Fibroblast of skin of abdomen (primary cell): ENCODE results near the gene RNLS.
"Not testable (repeated sequence)": the region's sequence is repeated elsewhere in the genome, so short reads cannot be mapped to it uniquely, and the experiment has no call there.

Source experiments
- DNase-seq: peaks from one replicate; pipeline ENCODE4 v3.0.0-alpha.2; 2013

RNLS gene

DNA sequence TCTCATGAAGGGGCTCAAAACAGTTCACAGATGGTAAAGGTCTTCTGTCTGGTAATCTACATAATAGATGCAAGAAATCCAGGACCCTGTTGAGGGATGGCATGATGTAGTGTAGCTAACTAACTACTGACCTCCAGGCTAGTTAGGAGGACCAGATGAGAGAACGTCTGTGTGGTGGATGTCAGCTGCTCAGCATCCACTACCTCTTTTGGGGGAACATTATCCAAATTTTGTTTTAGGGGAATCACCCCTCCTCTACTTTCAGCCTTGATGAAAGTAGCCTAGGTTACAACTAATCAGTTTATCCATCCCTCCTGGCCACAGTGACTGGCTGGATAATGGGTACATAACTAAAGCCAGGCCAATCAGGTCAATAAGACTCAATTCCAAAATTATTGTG lies 246.0 kb downstream of the RNLS start:
- DNase-seq = no peak

DNA sequence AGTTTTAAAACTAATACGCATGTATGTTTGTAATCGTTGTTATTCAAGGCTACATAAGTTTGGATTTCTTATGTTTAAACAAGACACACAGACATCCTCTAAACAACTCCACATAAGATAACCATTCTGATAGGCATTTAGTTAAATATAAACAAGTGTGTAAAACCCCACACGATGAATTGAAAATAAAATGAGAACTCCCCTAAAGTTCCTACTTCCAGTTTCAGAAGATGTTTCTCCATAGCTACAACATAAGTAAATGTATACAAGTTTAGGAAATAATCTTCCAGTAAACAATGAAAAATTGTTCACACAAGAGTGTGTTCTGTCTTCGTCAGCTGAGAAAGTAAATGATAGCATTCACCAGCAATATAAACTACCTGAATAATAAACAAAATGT lies 246.8 kb downstream of the RNLS start:
- no peak for DNase-seq

DNA sequence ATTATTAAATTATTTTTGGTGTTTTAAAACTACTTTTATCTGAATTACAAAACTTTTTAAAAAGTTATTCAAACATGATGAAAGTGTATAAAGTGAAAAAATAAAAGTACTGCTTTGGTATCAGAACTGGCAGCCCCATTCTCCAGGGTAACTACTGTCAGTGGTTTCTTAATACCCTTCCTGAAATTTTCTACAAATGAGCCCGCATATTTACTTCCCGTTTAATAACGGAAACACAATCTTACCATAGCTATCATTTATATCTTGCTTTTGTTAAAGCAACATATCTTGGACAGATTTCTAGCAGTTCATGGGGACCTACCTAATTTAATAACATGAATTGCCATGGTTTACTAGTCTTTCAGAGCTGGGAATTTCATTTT lies 249.9 kb downstream of the RNLS start:
- DNase-seq = no peak

DNA sequence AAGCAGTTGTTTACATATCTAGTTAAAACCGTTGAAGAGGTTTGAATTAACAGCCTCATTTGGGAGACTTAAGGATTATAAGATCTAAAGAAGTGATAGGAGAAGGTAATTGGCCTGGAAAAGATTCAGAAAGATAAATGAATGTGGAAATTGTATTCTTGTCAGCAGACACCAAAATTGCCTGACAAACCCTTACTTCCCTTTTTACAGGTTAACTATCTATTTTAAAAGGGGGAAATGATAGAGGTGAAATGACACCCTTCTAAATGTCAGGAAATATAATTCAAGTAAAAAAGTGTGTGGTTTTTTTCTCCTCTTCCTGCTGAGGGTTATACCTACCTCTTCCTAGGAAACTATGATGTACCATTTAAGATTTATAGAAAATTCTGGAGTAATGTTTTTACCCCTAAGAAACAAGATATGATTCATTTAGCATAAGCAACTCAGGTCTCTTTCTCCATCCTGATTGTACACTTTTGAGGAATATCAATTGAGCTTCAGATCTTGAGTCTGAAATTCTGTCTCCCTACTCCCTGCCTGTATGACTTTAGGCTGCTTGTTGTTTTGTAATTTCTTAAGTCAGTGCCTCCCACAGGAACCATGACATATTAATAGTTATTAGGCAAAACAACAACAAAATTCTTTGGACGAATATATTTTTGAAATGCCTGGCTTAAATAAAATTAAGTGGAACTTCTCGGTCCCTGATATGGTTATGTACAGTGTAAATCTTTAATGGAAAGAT lies 250.4 kb downstream of the RNLS start:
- DNase-seq = no peak

DNA sequence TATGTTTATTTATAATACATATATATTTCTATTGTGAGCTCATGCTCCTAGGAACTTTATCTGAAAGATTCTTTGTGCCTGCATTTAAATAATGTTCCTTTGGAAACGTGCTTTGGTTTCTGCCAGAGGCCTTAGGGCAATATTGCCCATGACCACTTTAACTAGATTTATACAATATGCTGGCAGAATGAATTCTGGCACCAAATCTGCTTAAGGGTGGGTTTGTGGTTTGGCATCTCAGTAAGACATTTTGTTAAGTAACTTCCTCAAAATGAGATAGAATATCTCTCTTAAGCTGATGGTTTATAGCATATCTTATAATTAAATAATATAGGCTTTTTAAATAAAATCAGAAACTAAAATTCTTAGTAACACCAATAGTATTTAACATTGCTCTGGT lies 252.9 kb downstream of the RNLS start:
- DNase-seq = no peak

DNA sequence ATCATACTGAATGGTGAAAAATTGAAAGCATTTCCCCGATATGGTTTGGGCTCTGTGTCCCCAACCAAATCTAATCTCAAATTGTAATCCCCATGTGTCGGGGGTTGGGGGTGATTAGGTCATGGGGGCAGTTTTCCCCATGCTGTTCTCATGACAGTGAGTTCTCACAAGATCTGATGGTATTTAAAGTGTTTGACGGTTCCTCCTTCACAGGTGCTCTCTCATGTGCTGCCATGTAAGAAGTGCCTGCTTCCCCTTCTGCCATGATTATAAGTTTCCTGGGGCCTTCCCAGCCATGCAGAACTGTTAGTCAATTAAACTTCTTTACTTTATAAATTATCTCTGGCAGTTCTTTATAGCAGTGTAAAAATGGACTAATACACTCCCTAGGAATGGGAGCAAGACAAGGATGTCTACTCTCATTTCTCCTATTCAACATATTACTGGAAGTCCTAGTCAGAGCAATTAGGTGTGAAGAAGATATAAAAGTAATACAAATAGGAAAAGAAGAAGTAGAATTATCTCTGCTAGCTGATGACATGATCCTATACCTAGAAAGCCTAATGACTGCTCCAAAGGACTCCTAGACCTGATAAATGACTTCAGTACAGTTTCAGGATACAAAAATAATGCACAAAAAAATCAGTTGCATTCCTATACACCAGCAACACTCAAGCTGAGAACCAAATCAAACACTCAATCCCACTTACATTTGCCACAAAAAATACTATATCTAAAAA lies 260.6 kb downstream of the RNLS start:
- DNase-seq = no peak

DNA sequence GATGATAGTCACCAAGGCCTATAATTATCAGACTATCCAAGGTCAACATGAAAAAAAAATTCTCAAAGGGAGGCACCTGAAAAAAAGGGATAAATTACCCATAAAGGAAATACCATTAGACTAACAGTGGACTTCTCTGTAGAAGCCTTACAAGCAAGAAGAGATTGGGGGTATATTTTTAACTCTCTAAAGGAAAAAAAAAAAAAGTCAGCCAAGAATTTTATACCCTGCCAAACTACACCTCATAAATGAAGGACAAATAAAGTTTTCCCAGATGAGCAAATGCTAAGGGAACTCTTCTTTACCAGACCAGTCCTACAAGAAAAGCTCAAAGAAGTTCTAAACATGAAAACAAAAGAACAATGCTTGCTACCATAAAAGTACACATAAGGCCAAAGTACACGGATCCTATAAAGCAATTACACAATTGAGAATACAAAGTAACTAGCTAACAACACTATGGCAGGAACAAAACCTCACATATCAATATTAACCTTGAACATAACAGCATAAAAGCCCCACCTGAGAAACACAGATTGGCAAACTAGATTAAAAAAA lies 263.1 kb downstream of the RNLS start:
- no peak for DNase-seq

DNA sequence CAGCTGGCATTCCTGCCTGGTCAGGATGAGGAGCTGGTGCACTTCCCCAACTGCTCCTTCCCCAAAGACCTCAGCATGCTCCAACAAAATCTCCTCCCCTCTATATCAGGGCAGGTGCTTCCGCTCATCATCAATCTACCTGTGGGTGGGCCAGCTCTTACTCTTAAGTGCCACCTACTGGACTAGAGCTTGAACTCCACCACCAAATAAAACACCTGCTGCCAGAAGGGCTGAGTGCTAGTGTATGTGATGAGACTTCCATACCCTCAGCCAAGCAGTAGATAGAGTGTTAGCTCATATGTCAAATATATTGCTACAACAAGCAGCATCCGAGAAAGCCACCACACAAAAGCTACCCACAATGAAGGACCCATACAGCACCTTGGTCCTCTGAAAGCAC lies 264.3 kb downstream of the RNLS start:
- DNase-seq = no peak

DNA sequence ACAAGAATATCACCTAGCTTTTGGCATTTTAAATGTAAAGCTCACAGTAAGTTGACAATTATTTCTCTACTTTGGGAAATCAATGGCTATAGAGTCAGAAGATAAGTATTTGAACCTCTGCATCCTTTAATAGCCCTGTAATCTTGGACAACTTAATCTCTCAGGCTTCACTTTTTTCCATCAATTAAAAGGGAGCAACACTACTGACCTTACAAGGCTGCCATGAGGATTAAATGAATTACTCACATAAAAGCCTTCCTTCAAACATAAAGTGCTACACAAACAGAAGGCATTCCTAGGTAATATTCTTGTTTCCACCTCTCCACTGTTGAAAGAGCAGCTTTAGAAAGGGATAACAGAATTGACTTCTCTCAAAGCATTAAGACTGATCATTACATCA lies 266.0 kb downstream of the RNLS start:
- no peak for DNase-seq

DNA sequence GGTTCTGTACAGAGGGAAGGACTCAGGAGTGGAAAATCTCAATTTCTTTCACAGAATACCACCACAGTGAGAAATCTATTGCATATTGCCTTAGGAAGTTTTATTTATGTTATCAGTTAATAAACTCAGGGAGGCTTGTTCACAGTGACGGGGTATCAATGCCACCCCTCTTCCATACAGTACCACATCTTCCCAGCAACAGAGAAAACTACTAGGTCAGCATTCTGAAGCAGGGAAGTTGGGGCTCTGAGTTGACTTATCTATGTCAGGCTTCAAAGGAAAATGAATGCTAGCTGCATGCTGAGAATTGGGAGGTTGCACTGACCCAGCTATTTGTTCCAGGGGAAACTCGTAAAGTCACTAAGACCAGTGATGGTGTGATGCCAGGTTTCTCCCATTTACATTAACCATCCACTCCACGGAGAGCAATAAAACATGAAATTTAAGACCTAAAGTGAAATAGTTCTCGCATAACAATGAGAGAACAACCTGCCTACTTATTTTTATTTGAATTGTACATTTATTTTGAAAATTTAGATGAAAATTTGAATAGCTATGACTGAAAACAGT lies 266.7 kb downstream of the RNLS start:
- no peak for DNase-seq

DNA sequence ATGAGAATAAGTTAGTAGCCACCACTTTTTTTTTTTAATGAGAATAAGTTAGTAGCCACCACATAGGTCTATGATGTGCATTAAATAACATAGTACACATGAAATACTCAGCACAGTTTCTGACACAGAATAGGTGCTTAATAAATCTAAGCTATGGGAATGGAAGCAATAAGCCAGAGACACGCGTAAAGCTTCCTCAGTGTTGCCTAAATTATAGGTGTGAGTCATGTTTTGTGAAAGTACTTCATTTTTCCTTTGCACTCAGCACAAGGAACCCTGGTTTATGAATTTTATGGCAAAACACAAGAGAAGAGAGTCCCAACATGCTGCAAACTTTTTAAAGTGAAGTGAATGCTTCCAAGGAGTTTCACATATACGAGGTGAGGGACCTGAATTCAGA lies 267.4 kb downstream of the RNLS start:
- DNase-seq = peak; percentile 11

DNA sequence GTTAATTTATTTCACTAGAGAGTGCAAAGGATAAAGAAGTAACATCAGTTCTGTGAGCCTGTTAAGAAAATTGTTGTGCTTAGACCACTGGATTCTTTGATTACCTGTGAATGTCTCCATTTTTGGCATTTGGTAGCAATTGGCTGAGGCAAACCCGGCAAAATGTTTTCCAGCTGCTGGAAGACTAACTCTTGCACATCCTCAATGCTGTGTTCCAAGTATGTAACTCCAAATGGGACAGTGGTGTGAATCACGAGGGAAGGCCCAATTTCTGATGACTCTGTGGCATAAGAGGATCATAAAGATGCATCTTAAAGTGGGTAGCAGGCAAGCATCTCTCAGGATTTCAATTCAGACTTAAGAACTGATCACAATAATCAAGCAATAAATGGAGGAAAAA lies 268.8 kb downstream of the RNLS start:
- DNase-seq = no peak

DNA sequence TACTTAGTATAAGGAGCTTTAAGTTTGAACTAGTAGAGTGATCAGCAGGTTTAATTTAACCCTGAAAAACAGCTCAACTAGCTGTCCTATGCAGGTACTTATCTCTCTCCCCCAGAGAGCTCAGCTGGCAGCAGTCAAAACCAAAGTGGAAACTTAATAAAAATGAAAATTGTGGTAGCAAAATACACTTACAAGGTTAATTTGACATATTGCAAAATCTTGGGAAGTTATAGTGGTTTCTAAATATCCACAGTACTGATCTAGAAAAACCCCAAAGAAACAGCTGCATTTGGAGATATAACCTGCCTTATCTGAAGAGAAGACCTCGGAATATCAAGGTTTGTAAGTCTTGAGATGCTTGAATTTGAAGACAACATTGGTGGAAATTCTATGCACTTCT lies 269.2 kb downstream of the RNLS start:
- no peak for DNase-seq

DNA sequence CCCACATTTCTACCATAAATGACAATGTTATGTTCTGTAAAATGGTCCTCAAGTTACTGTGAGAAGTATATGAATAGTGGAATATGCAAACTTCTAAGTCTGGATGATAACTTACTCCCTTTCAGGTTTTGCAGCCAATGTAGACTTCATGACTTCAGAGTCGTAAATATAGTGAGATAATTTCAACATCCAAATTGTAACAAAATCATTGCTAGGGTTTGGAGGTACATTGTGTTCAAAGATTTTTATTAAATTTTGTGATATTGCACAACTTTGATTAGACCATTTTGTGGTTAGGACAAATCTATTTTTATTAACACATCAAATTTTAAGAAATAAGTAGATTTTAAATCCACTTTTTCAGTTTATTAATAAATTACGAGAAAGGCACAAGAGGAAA lies 270.3 kb downstream of the RNLS start:
- DNase-seq = no peak

DNA sequence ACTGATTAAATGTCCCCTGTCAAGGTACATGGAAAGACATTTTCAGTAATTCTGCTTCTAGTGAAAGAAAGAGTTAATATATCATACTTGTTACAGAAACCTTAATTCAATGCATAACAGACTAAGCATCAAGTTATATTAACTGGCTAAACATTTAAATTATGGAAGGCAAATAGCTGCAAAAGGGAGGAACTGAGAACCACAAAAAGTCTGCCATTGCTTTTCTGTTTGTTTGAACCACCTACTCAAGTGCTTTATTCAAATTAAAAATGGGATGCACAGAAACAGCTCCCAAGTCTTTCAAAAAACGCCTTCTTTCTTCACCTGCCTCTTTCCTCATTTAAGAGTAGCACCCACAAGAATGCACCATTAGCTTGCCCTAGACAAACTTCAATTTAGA lies 271.9 kb downstream of the RNLS start:
- no peak for DNase-seq

DNA sequence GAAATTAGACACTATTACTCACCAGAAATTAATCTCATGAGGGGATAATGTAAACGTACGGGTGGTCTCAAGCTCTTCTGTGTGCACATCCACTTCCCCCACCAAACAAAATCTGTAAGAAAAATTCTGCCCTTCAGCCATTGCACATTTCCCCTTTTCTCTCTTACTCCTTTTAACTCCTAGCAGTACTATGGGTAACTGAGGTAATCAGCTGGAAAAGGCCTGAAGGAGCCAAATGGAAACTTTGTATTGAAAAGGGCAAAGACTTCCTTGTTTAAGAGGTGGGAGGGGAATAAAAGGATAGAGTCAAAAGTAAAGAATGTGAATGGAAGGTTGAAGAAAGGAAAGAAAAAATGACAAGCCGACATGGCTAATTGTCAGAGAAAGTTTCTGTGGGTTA lies 273.8 kb downstream of the RNLS start:
- no peak for DNase-seq

DNA sequence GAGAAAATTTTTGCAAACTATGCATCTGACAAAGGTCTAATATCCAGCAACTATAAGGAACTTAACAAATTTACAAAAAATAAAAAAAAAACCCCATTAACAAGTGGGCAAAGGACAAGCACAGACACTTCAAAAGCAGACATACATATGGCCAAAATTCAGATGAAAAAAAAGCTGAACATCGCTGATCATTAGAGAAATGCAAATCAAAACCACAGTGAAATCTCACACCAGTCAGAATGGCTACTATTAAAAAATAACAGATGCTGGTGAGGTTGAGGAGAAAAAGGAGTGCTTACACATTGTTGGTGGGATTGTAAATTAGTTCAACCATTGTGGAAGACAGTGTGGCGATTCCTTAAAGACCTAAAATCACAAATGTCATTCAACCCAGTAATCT lies 274.8 kb downstream of the RNLS start:
- DNase-seq = not testable (repeated sequence)

DNA sequence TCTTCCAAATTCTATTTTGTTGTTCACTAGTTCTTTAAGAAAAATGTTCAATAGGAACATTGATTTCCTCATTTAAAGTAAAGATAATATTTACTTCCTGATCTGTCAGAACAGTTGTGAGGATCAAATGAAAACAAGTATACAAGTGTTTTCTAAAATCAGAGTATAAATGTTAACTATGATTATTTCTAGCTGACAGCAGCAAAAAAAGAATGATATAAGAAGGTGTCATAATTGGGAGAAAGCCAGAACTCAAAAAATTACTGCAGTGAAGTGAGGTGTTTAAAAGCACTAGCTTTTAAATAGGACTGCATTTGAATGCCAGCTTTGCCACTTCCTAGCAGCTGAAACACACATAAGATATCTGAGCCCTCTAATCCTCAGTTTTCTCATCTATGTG lies 283.3 kb downstream of the RNLS start:
- no peak for DNase-seq

DNA sequence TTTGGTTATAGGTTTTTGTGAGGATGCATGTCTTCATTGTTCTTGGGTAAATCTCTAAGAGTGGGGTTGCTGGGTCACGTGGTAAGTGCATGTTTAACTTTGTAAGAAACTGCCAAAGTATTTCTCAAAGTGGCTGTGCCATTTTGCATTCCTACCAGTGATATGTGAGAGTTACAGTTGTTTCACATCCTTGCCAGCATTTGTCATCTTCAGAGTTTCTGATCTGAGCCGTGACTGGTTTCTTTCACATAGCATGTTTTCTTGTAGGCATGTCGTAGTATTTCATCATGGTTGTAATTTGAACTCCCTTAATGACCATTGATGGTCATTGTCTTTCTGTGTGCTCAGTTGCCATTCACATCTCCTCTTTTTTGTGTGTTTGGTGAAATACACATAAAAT lies 286.0 kb downstream of the RNLS start:
- peak; percentile 31 for DNase-seq

DNA sequence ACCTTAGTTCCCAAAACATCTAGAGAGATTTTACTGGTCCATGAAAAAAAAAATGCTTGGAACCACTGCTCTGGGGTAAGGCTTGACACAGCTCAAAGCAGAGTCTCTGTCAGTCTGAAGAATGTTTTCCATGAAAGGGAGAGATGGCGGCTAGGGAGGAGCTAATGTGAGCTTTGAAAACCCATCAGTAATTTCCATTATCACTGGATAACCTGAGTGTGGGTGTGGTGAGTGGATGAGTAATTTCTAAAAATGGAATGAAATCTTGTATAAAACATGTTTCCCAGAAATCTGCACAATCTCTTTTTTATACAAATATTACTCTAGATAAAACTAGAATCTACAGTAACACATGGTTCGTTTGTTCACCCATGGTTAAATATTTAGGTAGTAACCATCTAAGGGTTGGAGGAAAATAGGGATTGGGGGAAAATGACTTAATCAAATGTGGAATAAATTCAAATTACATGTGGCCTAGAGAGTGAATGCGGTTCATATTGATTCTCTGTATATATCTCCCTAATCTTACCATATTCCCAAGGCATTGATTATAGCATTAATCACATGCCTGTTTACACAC lies 289.4 kb downstream of the RNLS start:
- no peak for DNase-seq

DNA sequence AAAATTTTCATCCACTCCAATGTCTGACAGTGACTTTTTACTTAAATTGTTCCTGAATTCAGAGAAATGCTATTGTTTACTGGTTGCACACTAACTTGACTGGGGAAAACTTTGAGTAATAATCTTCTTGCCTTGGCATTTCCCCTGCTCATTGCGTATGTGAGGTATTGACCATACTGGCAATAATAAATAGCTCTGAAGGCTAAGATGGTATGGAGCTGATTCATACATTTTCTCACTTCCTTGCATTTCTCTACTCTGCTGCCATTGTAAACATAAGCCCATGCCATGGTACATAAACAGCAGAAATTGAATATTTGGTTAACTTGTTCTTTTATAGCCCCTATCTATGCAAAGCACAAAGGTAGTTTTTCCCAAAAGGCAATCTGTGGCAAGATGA lies 290.0 kb downstream of the RNLS start:
- DNase-seq = peak; percentile 22

DNA sequence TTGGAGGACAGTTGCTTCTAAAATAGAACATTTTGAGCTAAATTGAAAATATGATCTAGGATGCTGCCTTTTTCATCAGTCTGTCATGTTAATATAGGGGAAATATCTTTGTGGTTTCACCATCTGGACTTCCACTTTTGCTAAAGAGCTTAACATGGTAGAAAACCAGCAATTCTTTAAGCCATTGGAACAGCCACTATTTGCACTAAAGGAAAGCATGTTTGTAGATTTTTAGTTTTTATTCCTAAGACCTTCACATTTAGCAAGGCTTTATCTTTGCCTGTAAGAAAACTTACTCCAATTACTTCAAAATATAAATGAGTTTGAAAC lies 291.0 kb downstream of the RNLS start:
- DNase-seq = peak; percentile 13

DNA sequence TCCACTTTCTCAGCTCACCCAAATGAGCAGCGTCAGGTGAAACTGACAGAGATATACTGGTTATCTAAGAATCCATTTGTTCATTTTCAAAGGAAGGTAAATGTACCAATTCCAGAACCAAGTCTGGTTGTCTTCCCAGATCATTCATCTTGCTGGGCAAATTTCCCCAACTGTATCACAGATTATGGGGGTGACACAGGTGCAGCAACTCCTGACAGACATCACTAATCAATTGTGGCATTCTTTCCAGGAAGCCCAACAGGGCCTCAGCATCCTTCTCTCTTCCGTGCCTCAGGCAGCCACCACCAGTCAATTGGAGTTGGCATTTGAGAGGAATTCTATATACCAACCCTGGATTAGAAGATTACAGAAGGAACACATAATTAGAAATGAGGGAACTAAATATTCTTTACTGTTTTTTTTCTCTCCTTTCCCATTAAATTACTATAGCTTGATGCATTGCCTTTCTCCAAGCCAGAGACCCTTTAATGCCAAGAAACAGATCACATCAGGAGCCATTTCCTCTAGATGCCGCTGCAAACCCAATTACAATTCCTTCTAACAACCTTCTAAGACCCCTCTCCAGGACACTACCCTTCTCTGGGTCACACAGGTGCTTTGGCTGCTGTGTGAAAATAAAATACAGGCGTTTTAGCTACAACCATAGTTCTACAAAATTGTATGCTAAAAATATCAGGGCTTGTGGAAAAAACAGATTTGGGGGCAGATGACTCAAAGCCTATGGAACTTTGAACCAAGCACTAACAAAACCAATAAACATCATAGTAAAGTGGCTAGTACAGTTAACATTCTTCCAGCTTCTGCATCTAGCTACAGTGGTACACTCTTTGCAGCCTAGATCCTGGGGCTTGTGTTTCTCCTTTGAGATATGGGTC lies 291.6 kb downstream of the RNLS start:
- no peak for DNase-seq
